Stomach smooth muscle (tissue), 2 donors: Measurements from ENCODE around the gene MRPL28.
"Not testable (repeated sequence)": the region's sequence is repeated elsewhere in the genome, so short reads cannot be mapped to it uniquely, and the experiment has no call there.

Experiments
- H3K27ac ChIP-seq: one replicate; pipeline ENCODE4 v1.7.0; 2013; ENCODE audit warnings: mild to moderate bottlenecking, low read length, inconsistent platforms
- H3K27me3 ChIP-seq, 2 donors: one replicate each; pipeline ENCODE4 v1.7.0; 2013; ENCODE audit warnings: low read length in 2 of 2; ENCODE audit not compliant: insufficient read depth in 2 of 2, control insufficient read depth in 1 of 2
- H3K36me3 ChIP-seq, 2 donors: one replicate each; pipeline ENCODE4 v1.7.0; 2013; ENCODE audit warnings: low read length in 2 of 2; ENCODE audit not compliant: control insufficient read depth in 2 of 2, insufficient read depth in 2 of 2
- H3K4me1 ChIP-seq: one replicate; pipeline ENCODE4 v1.7.0; 2013; ENCODE audit warnings: low read length; ENCODE audit not compliant: control insufficient read depth, insufficient read depth
- H3K4me3 ChIP-seq, 2 donors: one replicate each; pipeline ENCODE4 v1.7.0; 2013; ENCODE audit warnings: low read length in 2 of 2
- H3K9ac ChIP-seq, 2 donors: one replicate each; pipeline ENCODE4 v1.7.0; 2013; ENCODE audit warnings: low read length in 2 of 2, mild to moderate bottlenecking in 1 of 2
- H3K9me3 ChIP-seq, 2 donors: one replicate each; pipeline ENCODE4 v1.7.0; 2013; ENCODE audit warnings: low read length in 2 of 2; ENCODE audit not compliant: control insufficient read depth in 2 of 2
- donor health status: healthy.
- donor health status: Pancreatic carcinoma.

The MRPL28 gene

DNA sequence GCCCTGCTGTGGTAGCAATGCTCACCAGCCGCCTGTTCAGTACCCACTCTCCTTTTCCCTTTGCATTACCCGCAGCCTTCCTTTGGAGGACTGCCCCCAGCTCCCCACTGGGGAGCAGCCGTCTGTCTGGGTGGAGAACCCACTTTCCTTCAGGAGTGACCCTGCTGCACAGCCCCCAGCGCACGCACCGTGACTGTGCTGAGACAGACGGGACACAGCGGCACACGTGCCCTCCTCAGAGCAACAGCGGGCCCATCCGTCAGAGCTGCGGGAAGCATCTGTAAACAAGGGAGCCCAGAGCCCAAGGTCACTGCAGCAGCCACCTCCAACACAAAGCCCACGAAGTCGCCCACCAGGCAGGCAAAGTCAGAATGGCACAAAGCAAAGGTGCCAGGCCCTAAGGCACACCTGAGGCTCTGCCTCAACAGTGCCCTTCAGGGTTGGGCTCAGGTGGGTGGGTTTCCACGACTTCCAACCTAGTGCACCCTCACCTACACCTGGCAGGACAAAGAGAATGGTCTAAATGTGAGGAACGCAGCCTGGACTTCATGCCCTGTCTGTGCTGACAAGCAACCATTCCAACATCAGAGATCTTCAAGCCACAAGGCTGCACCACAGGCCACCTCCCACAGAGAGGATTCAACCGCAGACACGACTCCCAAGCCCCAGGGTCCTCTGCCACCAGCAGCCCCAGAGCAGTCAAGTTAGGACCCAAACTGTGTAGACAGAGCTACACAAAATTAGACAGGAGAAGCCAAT, 27.7 kb downstream of the MRPL28 start:
- H3K4me3 ChIP-seq: no peak overlapping the region
- peaks cover 3 to 10% of the 10 kb centered on the region in 2 donors for H3K36me3 ChIP-seq
- H3K4me1 ChIP-seq: no peaks in the 10 kb centered on the region
- no peaks in the 10 kb centered on the region for H3K9me3 ChIP-seq
- no peaks in the 10 kb centered on the region for H3K27me3 ChIP-seq
- H3K27ac ChIP-seq: no peak overlapping the region
- no peak overlapping the region for H3K9ac ChIP-seq

DNA sequence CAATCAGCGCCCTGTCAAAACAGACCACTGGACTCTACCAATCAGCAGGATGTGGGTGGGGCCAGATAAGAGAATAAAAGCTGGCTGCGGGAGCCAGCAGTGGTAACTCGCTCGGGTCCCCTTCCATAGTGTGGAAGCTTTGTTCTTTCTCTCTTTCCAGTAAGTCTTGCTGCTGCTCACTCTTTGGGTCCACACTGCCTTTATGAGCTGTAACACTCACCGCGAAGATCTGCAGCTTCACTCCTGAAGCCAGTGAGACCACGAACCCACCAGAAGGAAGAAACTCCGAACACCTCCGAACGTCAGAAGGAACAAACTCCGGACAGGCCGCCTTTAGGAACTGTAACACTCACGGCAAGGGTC, 28.4 kb downstream of the MRPL28 start:
- peaks cover 3 to 10% of the 10 kb centered on the region in 2 donors for H3K36me3 ChIP-seq
- not testable (repeated sequence) for H3K4me3 ChIP-seq, H3K27me3 ChIP-seq, H3K27ac ChIP-seq, H3K9me3 ChIP-seq, H3K9ac ChIP-seq, H3K4me1 ChIP-seq

DNA sequence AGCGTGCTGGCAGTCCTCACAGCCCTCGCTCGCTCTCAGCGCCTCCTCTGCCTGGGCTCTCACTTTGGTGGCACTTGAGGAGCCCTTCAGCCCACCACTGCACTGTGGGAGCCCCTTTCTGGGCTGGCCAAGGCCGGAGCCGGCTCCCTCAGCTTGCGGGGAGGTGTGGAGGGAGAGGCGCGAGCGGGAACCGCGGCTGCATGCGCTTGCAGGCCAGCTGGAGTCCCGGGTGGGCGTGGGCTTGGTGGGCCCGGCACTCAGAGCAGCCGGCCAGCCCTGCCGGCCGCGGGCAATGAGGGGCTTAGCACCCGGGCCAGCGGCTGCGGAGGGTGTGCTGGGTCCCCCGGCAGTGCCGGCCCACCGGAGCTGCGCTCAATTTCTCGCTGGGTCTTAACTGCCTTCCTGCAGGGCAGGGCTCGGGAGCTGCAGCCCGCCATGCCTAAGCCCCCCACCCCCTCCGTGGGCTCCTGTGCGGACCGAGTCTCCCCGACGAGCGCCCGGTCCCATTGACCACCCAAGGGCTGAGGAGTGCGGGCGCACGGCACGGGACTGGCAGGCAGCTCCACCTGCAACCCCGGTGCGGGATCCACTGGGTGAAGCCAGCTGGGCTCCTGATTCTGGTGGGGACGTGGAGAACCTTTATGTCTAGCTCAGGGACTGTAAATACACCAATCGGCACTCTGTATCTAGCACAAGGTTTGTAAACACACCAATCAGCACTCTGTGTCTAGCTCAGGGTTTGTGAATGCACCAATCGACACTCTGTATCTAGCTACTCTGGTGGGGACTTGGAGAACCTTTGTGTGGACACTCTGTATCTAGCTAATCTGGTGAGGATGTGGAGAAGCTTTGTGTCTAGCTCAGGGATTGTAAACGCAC, 29.0 kb downstream of the MRPL28 start:
- not testable (repeated sequence) for H3K27ac ChIP-seq, H3K4me1 ChIP-seq, H3K36me3 ChIP-seq, H3K9ac ChIP-seq, H3K4me3 ChIP-seq, H3K9me3 ChIP-seq, H3K27me3 ChIP-seq

DNA sequence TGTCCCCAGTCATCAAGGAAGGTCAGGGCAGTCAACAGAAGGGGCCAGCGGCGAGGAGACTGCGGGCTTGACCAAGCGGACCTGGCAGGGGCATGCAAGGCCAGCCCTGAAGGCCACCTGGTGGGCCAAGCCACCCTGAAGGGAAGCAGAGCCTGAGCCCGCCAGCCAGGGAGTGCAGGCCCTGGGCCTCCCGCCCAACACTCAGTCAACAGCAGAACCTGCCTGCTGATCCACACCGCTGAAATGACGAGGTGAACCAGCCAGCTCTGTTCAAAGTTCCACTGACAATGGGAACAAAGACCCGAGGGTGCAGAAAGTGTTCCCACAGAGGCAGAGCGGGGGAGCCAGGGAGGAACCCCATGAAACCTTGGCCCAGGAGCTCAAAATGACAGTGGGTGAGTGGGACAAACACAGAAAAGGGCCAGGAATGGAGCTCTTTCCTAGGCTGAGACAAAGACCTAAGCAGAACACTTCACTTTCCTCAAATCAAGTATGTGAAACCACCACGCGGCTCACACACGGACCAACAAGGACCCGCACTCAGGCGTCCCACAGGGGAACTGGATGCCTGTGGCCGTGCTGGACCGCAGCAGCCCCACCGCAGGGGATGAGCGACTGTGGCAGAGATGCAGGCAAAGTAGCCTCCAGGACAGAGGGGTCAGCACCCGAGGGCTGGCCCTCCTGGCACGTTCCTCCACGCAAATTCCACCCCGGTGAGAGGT, 29.8 kb downstream of the MRPL28 start:
- H3K27me3 ChIP-seq: no peaks in the 10 kb centered on the region
- no peaks in the 10 kb centered on the region for H3K4me1 ChIP-seq
- peaks cover 0 to 3% of the 10 kb centered on the region in 2 donors for H3K36me3 ChIP-seq
- H3K27ac ChIP-seq: no peak overlapping the region
- H3K4me3 ChIP-seq: no peak overlapping the region
- no peaks in the 10 kb centered on the region for H3K9me3 ChIP-seq
- no peak overlapping the region for H3K9ac ChIP-seq

DNA sequence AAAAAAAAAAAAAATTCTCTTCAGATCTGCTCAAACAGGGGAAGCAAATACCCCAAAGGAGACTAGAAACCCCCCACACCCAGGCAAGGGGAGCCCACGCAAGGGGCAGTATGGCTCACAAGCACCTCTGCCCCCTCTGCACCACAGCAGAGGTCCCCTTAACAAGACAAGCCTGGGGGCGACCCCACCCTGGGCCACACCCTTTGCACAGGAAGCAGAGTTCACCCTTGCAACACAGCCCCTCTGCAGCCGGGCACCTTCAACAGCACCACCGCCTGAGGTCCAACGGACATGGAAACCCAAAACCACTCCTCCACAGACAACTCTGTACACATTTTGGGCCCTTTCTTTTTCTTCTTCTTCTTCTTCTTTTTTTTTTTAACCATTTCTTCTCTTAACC, 30.7 kb downstream of the MRPL28 start:
- Histone ChIP-seq H3K36me3 (no peaks in the 10 kb centered on the region), H3K9ac (no peak overlapping the region), H3K9me3 (no peaks in the 10 kb centered on the region), H3K4me3 (no peak overlapping the region), H3K27ac (no peak overlapping the region), H3K27me3 (no peaks in the 10 kb centered on the region), H3K4me1 (peaks cover 3% of the 10 kb centered on the region)

DNA sequence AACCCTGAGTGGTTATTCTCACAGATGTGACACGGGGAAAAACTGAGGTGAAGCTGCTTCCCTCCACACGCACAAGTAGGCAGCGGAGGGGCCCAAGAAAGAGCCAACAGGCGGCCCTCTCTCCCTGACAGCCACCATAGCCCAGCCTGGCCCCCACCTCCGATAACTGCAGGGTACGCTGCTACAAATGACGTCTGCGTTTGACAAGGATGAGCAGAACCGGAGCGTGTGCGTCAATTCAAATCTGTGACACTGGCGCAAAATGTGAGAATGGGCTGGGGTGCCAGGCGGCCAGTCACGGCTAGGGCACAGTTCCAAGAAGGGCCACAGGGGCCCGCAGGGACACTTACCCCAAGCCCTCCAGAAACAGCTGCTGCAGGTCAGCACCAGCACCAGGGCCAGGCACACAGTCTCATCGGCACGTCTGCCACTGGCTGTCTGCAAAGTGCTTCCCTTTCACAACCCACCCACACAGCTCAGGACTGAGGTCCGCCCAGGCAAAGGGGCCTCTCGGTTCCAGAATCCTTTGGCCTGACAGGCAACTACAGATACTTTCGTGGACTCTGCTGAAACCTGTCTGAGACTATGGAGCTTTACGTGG, 32.3 kb downstream of the MRPL28 start:
- Histone ChIP-seq H3K4me1 (peaks cover 3% of the 10 kb centered on the region), H3K9me3 (no peaks in the 10 kb centered on the region), H3K27ac (no peak overlapping the region), H3K27me3 (no peaks in the 10 kb centered on the region), H3K9ac (no peak overlapping the region), H3K36me3 (no peaks in the 10 kb centered on the region), H3K4me3 (no peak overlapping the region)

DNA sequence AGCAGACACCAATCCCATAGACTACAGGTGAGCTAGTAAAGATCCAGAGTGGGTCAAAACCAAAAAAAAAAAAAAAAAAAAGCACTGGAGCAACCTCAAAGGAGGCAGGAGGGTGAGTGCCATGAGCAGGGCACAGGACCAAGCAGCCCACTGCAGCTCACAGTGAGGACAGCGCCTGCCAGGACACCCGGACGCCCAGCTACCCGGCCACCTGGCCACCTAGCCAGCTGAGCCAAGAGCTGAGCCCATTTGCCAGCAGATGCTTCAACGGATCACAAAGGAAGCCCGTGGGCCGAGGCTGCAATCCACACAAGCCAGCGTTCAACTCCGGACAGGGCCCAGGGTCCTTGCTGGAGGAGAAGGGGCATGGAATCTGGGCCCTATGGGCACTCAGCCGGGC, 32.9 kb downstream of the MRPL28 start:
- no peak overlapping the region for H3K27ac ChIP-seq
- no peak overlapping the region for H3K9ac ChIP-seq
- H3K36me3 ChIP-seq: no peaks in the 10 kb centered on the region
- H3K9me3 ChIP-seq: no peaks in the 10 kb centered on the region
- H3K4me3 ChIP-seq: no peak overlapping the region
- no peaks in the 10 kb centered on the region for H3K27me3 ChIP-seq
- H3K4me1 ChIP-seq: peaks cover 3% of the 10 kb centered on the region

DNA sequence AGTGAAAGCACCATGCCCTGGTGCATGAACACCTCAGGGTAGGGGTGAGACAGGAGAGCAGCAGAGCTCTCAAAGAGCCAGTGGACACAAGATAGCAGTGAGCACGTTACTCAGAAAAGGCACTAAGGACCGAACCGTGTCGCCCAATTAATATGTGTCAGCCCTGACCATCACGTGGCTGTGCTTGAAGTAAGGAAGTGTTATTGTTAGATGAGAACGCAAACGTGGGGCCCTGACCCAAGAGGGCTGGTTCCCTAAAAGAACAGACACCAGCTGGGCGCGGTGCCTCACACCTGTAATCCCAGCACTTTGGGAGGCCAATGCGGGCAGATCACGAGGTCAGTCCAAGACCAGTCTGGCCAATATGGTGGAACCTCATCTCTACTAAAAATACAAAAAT, 34.1 kb downstream of the MRPL28 start:
- H3K27ac ChIP-seq: no peak overlapping the region
- H3K27me3 ChIP-seq: no peaks in the 10 kb centered on the region
- H3K36me3 ChIP-seq: no peaks in the 10 kb centered on the region
- H3K9ac ChIP-seq: no peak overlapping the region
- no peaks in the 10 kb centered on the region for H3K9me3 ChIP-seq
- H3K4me1 ChIP-seq: peaks cover 7% of the 10 kb centered on the region
- H3K4me3 ChIP-seq: no peak overlapping the region

DNA sequence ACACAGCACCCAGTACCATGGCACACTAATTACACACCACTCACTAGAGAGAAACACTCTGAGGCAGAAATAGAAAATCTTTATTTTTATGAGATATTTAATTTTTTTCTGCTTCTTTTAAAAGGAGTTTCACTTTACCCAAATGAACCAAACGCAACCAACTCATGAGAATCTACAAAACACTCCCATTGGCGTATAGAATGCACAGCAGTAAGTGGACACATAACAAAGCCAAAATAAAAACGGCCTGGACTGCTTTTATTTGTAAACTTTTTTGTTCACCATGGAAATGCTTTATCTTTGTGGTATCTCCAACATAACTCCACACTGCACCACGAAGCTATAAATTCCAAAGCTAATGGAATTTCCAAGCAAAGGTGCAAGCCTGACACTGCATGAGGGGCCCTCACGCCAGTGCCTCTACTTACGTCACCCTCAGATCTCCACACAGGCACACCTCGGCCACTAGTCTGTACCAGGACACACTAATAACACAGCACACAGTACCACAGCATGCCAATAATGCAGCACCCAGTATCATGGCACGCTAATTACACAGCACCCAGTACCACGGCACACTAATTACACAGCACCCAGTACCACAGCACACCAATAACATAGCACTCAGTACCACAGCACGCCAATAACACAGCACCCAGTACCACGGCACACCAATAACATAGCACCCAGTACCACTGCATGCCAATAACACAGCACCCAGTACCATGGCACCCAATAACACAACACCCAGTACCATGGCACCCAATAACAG, 35.3 kb downstream of the MRPL28 start:
- H3K27me3 ChIP-seq, H3K9me3 ChIP-seq, H3K9ac ChIP-seq, H3K36me3 ChIP-seq, H3K4me1 ChIP-seq, H3K4me3 ChIP-seq, H3K27ac ChIP-seq: not testable (repeated sequence)

DNA sequence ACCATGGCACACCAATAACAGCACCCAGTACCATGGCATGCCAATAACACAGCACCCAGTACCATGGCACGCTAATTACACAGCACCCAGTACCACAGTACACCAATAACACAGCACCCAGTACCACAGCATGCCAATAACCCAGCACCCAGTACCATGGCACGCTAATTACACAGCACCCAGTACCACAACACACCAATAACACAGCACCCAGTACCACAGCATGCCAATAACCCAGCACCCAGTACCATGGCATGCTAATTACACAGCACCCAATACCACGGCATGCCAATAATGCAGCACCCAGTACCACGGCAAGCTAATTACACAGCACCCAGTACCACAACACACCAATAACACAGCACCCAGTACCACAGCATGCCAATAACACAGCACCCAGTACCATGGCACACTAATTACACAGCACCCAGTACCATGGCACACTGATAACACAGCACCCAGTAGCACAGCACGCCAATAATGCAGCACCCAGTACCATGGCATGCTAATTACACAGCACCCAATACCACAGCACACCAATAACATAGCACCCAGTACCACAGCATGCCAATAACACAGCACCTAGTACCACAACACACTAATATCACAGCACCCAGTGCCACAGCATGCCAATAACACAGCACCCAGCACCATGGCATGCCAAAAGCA, 36.0 kb downstream of the MRPL28 start:
- H3K4me1 ChIP-seq, H3K9me3 ChIP-seq, H3K36me3 ChIP-seq, H3K4me3 ChIP-seq, H3K9ac ChIP-seq, H3K27me3 ChIP-seq, H3K27ac ChIP-seq: not testable (repeated sequence)
